Lung microvascular endothelial cell (primary cell): Measurements from ENCODE around the gene ETHE1. TPM values are rescaled to one million over a fixed set of nuclear protein-coding genes. Genes with fewer than 3 reads are reported as not detected.

ENCODE experiments used
- DNase-seq, 2 donors: peaks; one replicate each; pipeline versions ENCODE4 v3.0.0 to v3.0.0-alpha.2; 2010; ENCODE audit warnings: low read depth in 2 of 2
- total RNA-seq: library from RNA; depleted of rRNA; stranded (reverse); fragments of >200 nt; gene quantifications from 2 replicates; pipeline ENCODE4 v1.2.1, GENCODE V29; 2014

ETHE1 gene
- total RNA-seq, 1 donor from 2014 or later: 137 TPM

- DNase-seq: no peak
These were observed 60.2 kb downstream of the ETHE1 start for GRCh38 chr19:43466793-43467192.

GRCh38 chr19:43465468-43466120 lies 61.4 kb downstream of the ETHE1 start, which contains the start of gene LYPD3:
Gene LYPD3 (minus strand): TSS chr19:43465608. CDS start chr19:43465571, 37 bp downstream.
- no peak for DNase-seq

- no peak for DNase-seq
These were observed 62.7 kb downstream of the ETHE1 start for GRCh38 chr19:43464134-43464775.

- DNase-seq: peak; percentile 92 to 97
These were observed 63.4 kb downstream of the ETHE1 start for GRCh38 chr19:43463381-43464133.

- DNase-seq: no peak
These were observed 64.1 kb downstream of the ETHE1 start for GRCh38 chr19:43462785-43463380.

GRCh38 chr19:43462383-43462782 lies 64.6 kb downstream of the ETHE1 start:
- DNase-seq: no peak

- no peak for DNase-seq
These were observed 65.7 kb downstream of the ETHE1 start for GRCh38 chr19:43461303-43461702.

- DNase-seq: no peak
These were observed 66.5 kb downstream of the ETHE1 start for GRCh38 chr19:43460362-43461016.

GRCh38 chr19:43457809-43458208 lies 69.2 kb downstream of the ETHE1 start:
- DNase-seq: no peak

Other genes starting within 250 kb of the ETHE1 start
- gene CD177, start 173.5 kb downstream of the ETHE1 start, total RNA-seq: under 0.01 and 2.6 TPM in 2 replicates
- not detected in 2 replicates for gene TEX101, start 112.3 kb downstream of the ETHE1 start, total RNA-seq
- 0.22 and 0.79 TPM in 2 replicates for gene LYPD3, start 61.6 kb downstream of the ETHE1 start, total RNA-seq
- gene PHLDB3, start 22.5 kb downstream of the ETHE1 start, total RNA-seq: 23.1 and 79.8 TPM in 2 replicates
- gene ZNF575, start 6.0 kb upstream of the ETHE1 start, total RNA-seq: 0.20 and 0.22 TPM in 2 replicates
- 10.7 and 14.6 TPM in 2 replicates for gene XRCC1, start 48.3 kb upstream of the ETHE1 start, total RNA-seq
- gene PINLYP, start 48.6 kb upstream of the ETHE1 start, total RNA-seq: 1.1 and 4.6 TPM in 2 replicates
- gene IRGQ, start 68.9 kb upstream of the ETHE1 start, total RNA-seq: 19.2 and 29.0 TPM in 2 replicates
- gene ZNF576, start 69.4 kb upstream of the ETHE1 start, total RNA-seq: 5.9 and 9.1 TPM in 2 replicates
- not detected in 2 replicates for gene SRRM5, start 84.9 kb upstream of the ETHE1 start, total RNA-seq
- gene ZNF428, start 92.4 kb upstream of the ETHE1 start, total RNA-seq: 58.6 and 69.8 TPM in 2 replicates
- gene CADM4, start 112.6 kb upstream of the ETHE1 start, total RNA-seq: 10.5 and 23.0 TPM in 2 replicates
- 7.3 and 13.9 TPM in 2 replicates for gene PLAUR, start 143.0 kb upstream of the ETHE1 start, total RNA-seq
- gene IRGC, start 188.9 kb upstream of the ETHE1 start, total RNA-seq: not detected in 2 replicates
- gene SMG9, start 227.8 kb upstream of the ETHE1 start, total RNA-seq: 3.7 and 3.8 TPM in 2 replicates